Endodermal cell (in vitro differentiated cells): ENCODE results near the gene ANP32A. TPM values are rescaled to one million over a fixed set of nuclear protein-coding genes. Genes with fewer than 3 reads are reported as not detected.

Experiments
- DNase-seq: peaks from one replicate; pipeline ENCODE4 v3.0.0-alpha.2; 2017
- H3K27ac ChIP-seq: 2 replicates; pipeline ENCODE4 v1.5.1; 2013; ENCODE audit warnings: mild to moderate bottlenecking, low read depth, low read length, moderate library complexity
- H3K27me3 ChIP-seq: 2 replicates; pipeline ENCODE4 v1.6.1; 2013; ENCODE audit warnings: mild to moderate bottlenecking, low read length, moderate library complexity; ENCODE audit not compliant: insufficient read depth, control insufficient read depth, poor library complexity, severe bottlenecking
- H3K36me3 ChIP-seq: 2 replicates; pipeline ENCODE4 v1.7.0; 2013; ENCODE audit warnings: mild to moderate bottlenecking, low read length, moderate library complexity; ENCODE audit not compliant: control insufficient read depth, insufficient read depth
- H3K4me1 ChIP-seq: one replicate; pipeline ENCODE4 v1.7.0; 2013; ENCODE audit warnings: low read length; ENCODE audit not compliant: control insufficient read depth, insufficient read depth
- H3K4me3 ChIP-seq: 2 replicates; pipeline ENCODE4 v1.5.1; 2013; ENCODE audit warnings: mild to moderate bottlenecking, low read length, moderate library complexity
- H3K9ac ChIP-seq: 2 replicates; pipeline ENCODE4 v1.6.1; 2013; ENCODE audit warnings: mild to moderate bottlenecking, low read length, moderate library complexity; ENCODE audit not compliant: poor library complexity, severe bottlenecking; ENCODE audit errors: extremely low read depth
- H3K9me3 ChIP-seq: 2 replicates; pipeline ENCODE4 v1.6.1; 2013; ENCODE audit warnings: mild to moderate bottlenecking, low read length, moderate library complexity; ENCODE audit not compliant: control insufficient read depth
- H3K27ac Mint-ChIP-seq: 2 replicates; pipeline ENCODE4 v1.8.0; 2020; ENCODE audit warnings: mixed read lengths
- H3K27me3 Mint-ChIP-seq: 2 replicates; pipeline ENCODE4 v1.8.0; 2021; ENCODE audit warnings: mild to moderate bottlenecking, mixed read lengths; ENCODE audit not compliant: insufficient read depth
- H3K36me3 Mint-ChIP-seq: 2 replicates; pipeline ENCODE4 v1.8.0; 2020; ENCODE audit warnings: low read depth, mixed read lengths
- H3K4me1 Mint-ChIP-seq: 2 replicates; pipeline ENCODE4 v1.8.0; 2020; ENCODE audit warnings: mixed read lengths
- H3K4me3 Mint-ChIP-seq: 2 replicates; pipeline ENCODE4 v1.8.0; 2020; ENCODE audit warnings: mild to moderate bottlenecking, moderate library complexity, mixed read lengths
- H3K9me3 Mint-ChIP-seq: 2 replicates; pipeline ENCODE4 v1.8.0; 2020; ENCODE audit warnings: mild to moderate bottlenecking, mixed read lengths
- CTCF ChIP-seq: fragments of 200-600 bp; sonication (generic); conservative IDR thresholded peaks from 2 replicates; pipeline ENCODE4 v1.5.0; 2021; ENCODE audit warnings: antibody characterized with exemption, mild to moderate bottlenecking
- WGBS, 2 experiments: methylation state at CpG; one replicate each; pipeline versions ENCODE4 v1.1.5 to v1.1.7; 2013; ENCODE audit warnings: missing lambda C conversion rate in 2 of 2, mixed read lengths in 1 of 2; ENCODE audit not compliant: insufficient coverage in 1 of 2, insufficient read length in 1 of 2; 5-methylcytosine and 5-hydroxymethylcytosine counted together
- total RNA-seq, 2 donors: library from RNA; stranded (reverse); fragmentation: NEBNext Ultra II Directional in 1 of 2; extraction: Animal tissue kit (Norgen Biotek cat#: 25700) in 1 of 2; gene quantifications; 2 replicates in 1 of 2; 3 replicates in 1 of 2; pipeline ENCODE4 v1.2.1, GENCODE V29; 2021

The ANP32A gene
- total RNA-seq, 2 donors from 2014 or later, result 346 to 385 TPM

GRCh38 chr15:68787609-68788263 lies 33.0 kb downstream of the ANP32A start:
- no peaks in the 10 kb centered on the region for H3K9me3 Mint-ChIP-seq
- H3K27ac Mint-ChIP-seq, result peak overlapping the region; percentile 71
- TF ChIP-seq CTCF, result no peak
- peak overlapping the region; percentile 16 for H3K4me3 Mint-ChIP-seq
- 88 to 95% methylated on average over 13 to 17 of the region's 17 CpGs for WGBS, 2 experiments
- peaks cover 76% of the 10 kb centered on the region for H3K4me1 Mint-ChIP-seq
- DNase-seq, result no peak
- H3K27ac ChIP-seq, result no peak overlapping the region
- H3K27me3 ChIP-seq, result no peaks in the 10 kb centered on the region
- H3K4me1 ChIP-seq, result peaks cover 32% of the 10 kb centered on the region
- H3K9me3 ChIP-seq, result no peaks in the 10 kb centered on the region
- no peak overlapping the region for H3K9ac ChIP-seq
- peaks cover 67% of the 10 kb centered on the region for H3K36me3 ChIP-seq
- no peaks in the 10 kb centered on the region for H3K27me3 Mint-ChIP-seq
- peaks cover 52% of the 10 kb centered on the region for H3K36me3 Mint-ChIP-seq
- no peak overlapping the region for H3K4me3 ChIP-seq

GRCh38 chr15:68786753-68787152 lies 33.9 kb downstream of the ANP32A start:
- H3K9me3 Mint-ChIP-seq, result no peaks in the 10 kb centered on the region
- no peak for TF ChIP-seq CTCF
- no peaks in the 10 kb centered on the region for H3K27me3 Mint-ChIP-seq
- DNase-seq, result peak; percentile 27
- Histone ChIP-seq H3K4me1 (peaks cover 28% of the 10 kb centered on the region), H3K27ac (no peak overlapping the region), H3K36me3 (peaks cover 69% of the 10 kb centered on the region), H3K27me3 (no peaks in the 10 kb centered on the region), H3K9ac (no peak overlapping the region), H3K9me3 (no peaks in the 10 kb centered on the region), H3K4me3 (no peak overlapping the region)
- 91 to 93% methylated on average over 4 to 5 of the region's 5 CpGs for WGBS, 2 experiments
- no peak overlapping the region for H3K27ac Mint-ChIP-seq
- peaks cover 67% of the 10 kb centered on the region for H3K4me1 Mint-ChIP-seq
- no peak overlapping the region for H3K4me3 Mint-ChIP-seq
- H3K36me3 Mint-ChIP-seq, result peaks cover 60% of the 10 kb centered on the region

GRCh38 chr15:68785541-68785940 lies 35.2 kb downstream of the ANP32A start:
- H3K9me3 Mint-ChIP-seq, result no peaks in the 10 kb centered on the region
- peaks cover 56% of the 10 kb centered on the region for H3K4me1 Mint-ChIP-seq
- Histone ChIP-seq H3K9me3 (no peaks in the 10 kb centered on the region), H3K27ac (no peak overlapping the region), H3K9ac (no peak overlapping the region), H3K4me1 (peaks cover 20% of the 10 kb centered on the region), H3K36me3 (peaks cover 81% of the 10 kb centered on the region), H3K27me3 (no peaks in the 10 kb centered on the region), H3K4me3 (no peak overlapping the region)
- TF ChIP-seq CTCF, result peak; percentile 35
- WGBS, 2 experiments, result 50 to 88% methylated on average over 1 to 5 of the region's 5 CpGs
- H3K36me3 Mint-ChIP-seq, result peaks cover 68% of the 10 kb centered on the region
- DNase-seq, result peak; percentile 42
- no peak overlapping the region for H3K4me3 Mint-ChIP-seq
- H3K27me3 Mint-ChIP-seq, result no peaks in the 10 kb centered on the region
- H3K27ac Mint-ChIP-seq, result no peak overlapping the region
